ENCODE measurements around the gene PCDH1. TPM values are rescaled to one million over a fixed set of nuclear protein-coding genes. Genes with fewer than 3 reads are reported as not detected.
A peak's percentile ranks its signal among the peaks of the same experiment; 100 is the strongest.
"Not testable (repeated sequence)": the region's sequence is repeated elsewhere in the genome, so short reads cannot be mapped to it uniquely, and the experiment has no call there.

Gene PCDH1
- total RNA-seq, 1 experiment from 2014 or later, result 0.53 TPM

DNA sequence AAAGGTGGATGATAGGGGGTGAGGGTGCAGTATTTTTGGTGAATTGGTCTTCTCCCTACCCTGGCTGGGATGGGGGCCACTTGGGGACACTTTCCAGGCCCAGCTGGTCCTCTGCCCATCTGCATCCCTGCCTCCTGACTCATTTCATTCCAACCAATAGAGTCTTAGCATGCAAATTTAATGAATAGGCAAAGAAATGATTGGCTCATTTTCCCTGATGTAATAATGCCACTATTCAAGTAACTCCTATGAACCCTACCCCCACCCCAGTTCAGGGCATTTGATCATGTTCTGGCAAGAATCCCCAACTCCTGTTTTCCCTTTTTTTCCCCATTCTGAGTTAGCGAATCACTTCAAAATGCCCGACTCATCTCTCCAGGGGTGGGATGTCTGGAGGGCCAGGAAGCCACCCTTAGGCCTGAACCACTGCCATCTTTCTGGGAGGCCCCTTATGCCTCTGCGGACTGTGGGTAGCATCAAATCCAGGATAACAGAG, 56.7 kb downstream of the PCDH1 start:
- Histone ChIP-seq H3K4me3 (no peak overlapping the region), H3K9me3 (replicated peaks) (no peaks in the 10 kb centered on the region), H3K4me1 (replicated peaks) (peaks cover 10% of the 10 kb centered on the region), H3K36me3 (no peaks in the 10 kb centered on the region), H3K27me3 (replicated peaks) (peaks cover 4% of the 10 kb centered on the region; the same call in 1 of the 2 replicates), H3K27ac (peak overlapping the region; percentile 37; the same call in 1 of the 2 replicates)
- DNase-seq (ENCODE audit: low read depth in 1 of 2, low spot score in 2 of 2), result peak in 1 of 2 experiments; percentile 43

GRCh38 chr5:141820686-141821085, 57.5 kb downstream of the PCDH1 start:
- not testable (repeated sequence) for H3K9me3 ChIP-seq (replicated peaks); H3K4me3 ChIP-seq; H3K36me3 ChIP-seq; H3K4me1 ChIP-seq (replicated peaks); DNase-seq (ENCODE audit: low read depth in 1 of 2, low spot score in 2 of 2); H3K27me3 ChIP-seq (replicated peaks); H3K27ac ChIP-seq

DNA sequence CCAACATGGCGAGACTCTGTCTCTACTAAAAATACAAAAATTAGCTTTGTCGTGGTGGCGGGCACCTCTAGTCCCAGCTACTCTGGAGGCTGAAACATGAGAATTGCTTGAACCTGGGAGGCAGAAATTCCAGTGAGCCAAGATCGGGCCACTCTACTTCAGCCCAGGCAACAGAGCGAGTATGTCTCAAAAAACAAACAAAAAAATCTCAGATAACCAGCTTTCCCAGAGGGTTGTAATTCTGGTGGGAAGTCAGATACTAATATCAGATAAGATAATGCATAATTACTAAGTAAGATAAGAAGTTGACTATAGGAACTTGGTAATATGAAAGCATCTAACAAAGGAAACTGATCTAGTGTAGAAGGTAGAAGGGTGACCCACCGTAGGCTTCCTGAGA, 60.6 kb downstream of the PCDH1 start:
- Histone ChIP-seq H3K4me3 (no peak overlapping the region), H3K27ac (no peak overlapping the region), H3K27me3 (replicated peaks) (peaks cover 4% of the 10 kb centered on the region; the same call in 1 of the 2 replicates), H3K36me3 (no peaks in the 10 kb centered on the region), H3K9me3 (replicated peaks) (no peaks in the 10 kb centered on the region), H3K4me1 (replicated peaks) (peaks cover 10% of the 10 kb centered on the region)
- DNase-seq (ENCODE audit: low read depth in 1 of 2, low spot score in 2 of 2), result no peak

GRCh38 chr5:141816598-141817399, 61.4 kb downstream of the PCDH1 start:
- Histone ChIP-seq H3K27me3 (replicated peaks) (peaks cover 4% of the 10 kb centered on the region), H3K27ac (no peak overlapping the region), H3K9me3 (replicated peaks) (no peaks in the 10 kb centered on the region), H3K36me3 (no peaks in the 10 kb centered on the region), H3K4me1 (replicated peaks) (peaks cover 6% of the 10 kb centered on the region), H3K4me3 (no peak overlapping the region)
- no peak for DNase-seq (ENCODE audit: low read depth in 1 of 2, low spot score in 2 of 2)

DNA sequence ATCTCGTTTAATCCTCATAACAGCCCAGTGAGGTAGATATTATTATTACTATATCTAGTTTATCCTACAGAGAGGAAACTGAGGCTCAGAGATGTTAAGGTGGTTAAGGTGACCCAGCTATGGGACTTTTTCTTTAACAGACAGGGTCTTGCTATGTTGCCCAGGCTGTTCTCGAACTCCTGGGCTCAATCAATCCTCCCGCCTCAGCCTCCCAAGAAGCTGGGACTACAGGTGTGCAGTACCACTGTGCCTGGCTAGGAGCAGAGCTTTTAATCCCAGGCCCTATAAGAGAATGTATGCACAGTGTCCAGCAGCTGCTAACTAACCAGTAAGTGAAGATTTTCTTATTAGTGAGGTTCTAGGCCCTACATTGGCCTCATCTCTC, 62.4 kb downstream of the PCDH1 start:
- Histone ChIP-seq H3K27ac (no peak overlapping the region), H3K4me1 (replicated peaks) (no peaks in the 10 kb centered on the region)

GRCh38 chr5:141815051-141815795, 63.0 kb downstream of the PCDH1 start:
- Histone ChIP-seq H3K36me3 (no peaks in the 10 kb centered on the region), H3K9me3 (replicated peaks) (no peaks in the 10 kb centered on the region), H3K27ac (no peak overlapping the region), H3K4me3 (no peak overlapping the region), H3K4me1 (replicated peaks) (no peaks in the 10 kb centered on the region), H3K27me3 (replicated peaks) (peaks cover 18% of the 10 kb centered on the region)
- DNase-seq (ENCODE audit: low read depth in 1 of 2, low spot score in 2 of 2), result no peak

More for the DNA sequence above, 62.4 kb downstream of the PCDH1 start:
- Histone ChIP-seq H3K36me3 (no peaks in the 10 kb centered on the region), H3K9me3 (replicated peaks) (no peaks in the 10 kb centered on the region), H3K27me3 (replicated peaks) (peaks cover 13% of the 10 kb centered on the region), H3K4me3 (no peak overlapping the region)
- DNase-seq (ENCODE audit: low read depth in 1 of 2, low spot score in 2 of 2), result no peak

- Histone ChIP-seq H3K27me3 (replicated peaks) (peaks cover 22% of the 10 kb centered on the region), H3K36me3 (no peaks in the 10 kb centered on the region), H3K9me3 (replicated peaks) (no peaks in the 10 kb centered on the region), H3K27ac (no peak overlapping the region), H3K4me3 (no peak overlapping the region), H3K4me1 (replicated peaks) (no peaks in the 10 kb centered on the region)
- DNase-seq (ENCODE audit: low read depth in 1 of 2, low spot score in 2 of 2), result no peak
These were observed 63.9 kb downstream of the PCDH1 start for GRCh38 chr5:141814064-141814964.

- Histone ChIP-seq H3K27ac (no peak overlapping the region), H3K36me3 (no peaks in the 10 kb centered on the region), H3K27me3 (replicated peaks) (peaks cover 38% of the 10 kb centered on the region)
These were observed 65.7 kb downstream of the PCDH1 start for GRCh38 chr5:141812512-141812911.

GRCh38 chr5:141811287-141812155, 66.7 kb downstream of the PCDH1 start:
- Histone ChIP-seq H3K27ac (no peak overlapping the region), H3K4me3 (no peak overlapping the region), H3K27me3 (replicated peaks) (peaks cover 48% of the 10 kb centered on the region), H3K9me3 (replicated peaks) (no peaks in the 10 kb centered on the region), H3K36me3 (no peaks in the 10 kb centered on the region), H3K4me1 (replicated peaks) (no peaks in the 10 kb centered on the region)
- no peak for DNase-seq (ENCODE audit: low read depth in 1 of 2, low spot score in 2 of 2)

More at GRCh38 chr5:141812512-141812911, 65.7 kb downstream of the PCDH1 start:
- no peak for DNase-seq (ENCODE audit: low read depth in 1 of 2, low spot score in 2 of 2)
- Histone ChIP-seq H3K9me3 (replicated peaks) (no peaks in the 10 kb centered on the region), H3K4me1 (replicated peaks) (no peaks in the 10 kb centered on the region), H3K4me3 (no peak overlapping the region)

DNA sequence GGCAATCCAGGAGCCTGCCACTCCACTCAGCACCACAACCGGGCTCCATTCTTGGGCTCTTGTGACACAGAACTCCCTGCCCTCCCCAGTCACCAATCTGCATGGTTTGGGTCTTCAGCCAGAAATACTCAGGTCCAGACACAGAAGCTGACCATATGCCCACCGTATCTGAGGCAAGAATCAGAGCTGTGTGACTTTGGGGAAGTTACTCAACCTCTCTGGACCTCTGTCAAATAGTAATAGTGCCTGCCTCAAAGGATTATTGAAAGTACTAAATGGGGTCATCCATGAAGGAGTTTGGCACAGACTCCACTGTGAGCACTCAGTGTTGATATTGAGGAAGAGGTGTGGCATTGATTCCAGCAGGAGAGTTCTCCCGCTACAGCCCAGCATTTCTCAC, 67.5 kb downstream of the PCDH1 start:
- no peak for DNase-seq (ENCODE audit: low read depth in 1 of 2, low spot score in 2 of 2)
- Histone ChIP-seq H3K36me3 (no peaks in the 10 kb centered on the region), H3K4me1 (replicated peaks) (no peaks in the 10 kb centered on the region), H3K27ac (no peak overlapping the region), H3K9me3 (replicated peaks) (no peaks in the 10 kb centered on the region), H3K4me3 (no peak overlapping the region), H3K27me3 (replicated peaks) (peaks cover 56% of the 10 kb centered on the region)

DNA sequence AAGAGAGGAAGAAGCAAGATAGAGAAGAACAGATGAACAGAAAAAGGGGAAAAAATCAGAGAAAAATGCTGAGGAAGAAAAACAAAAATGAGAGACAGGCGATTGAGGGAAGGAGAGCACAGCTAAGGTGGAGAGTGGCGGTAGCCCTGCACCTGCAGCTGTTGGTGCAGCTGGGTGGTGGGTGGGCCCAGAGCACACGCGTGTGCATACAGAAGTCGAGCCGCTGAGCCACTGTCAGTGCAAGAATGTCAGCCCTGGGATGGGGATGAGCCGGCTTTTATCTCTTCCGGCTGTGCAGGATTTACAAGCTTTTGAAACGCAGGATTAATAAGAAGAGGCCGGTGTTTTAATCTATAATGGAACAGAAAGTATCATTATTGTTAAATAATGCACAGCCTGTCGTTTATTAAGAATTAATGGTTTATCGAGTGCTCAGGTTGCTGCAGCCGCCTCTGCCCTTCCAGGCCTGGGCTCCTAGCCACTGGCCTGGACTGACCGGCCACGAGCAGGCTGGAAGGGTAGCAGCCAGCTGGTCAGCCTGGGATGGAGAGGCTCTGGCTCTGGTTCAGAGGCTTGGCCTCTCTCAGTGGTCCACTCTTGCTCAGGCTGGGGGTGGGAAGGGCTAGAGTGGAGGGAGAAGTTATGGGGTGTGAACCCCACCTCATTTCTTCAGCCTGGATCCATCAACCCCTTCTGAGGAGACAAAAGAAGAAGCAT, 68.7 kb downstream of the PCDH1 start:
- no peaks in the 10 kb centered on the region for H3K4me1 ChIP-seq (replicated peaks)
- H3K27ac ChIP-seq, result no peak overlapping the region
- peaks cover 68% of the 10 kb centered on the region for H3K27me3 ChIP-seq (replicated peaks)
- no peak overlapping the region for H3K4me3 ChIP-seq
- DNase-seq (ENCODE audit: low read depth in 1 of 2, low spot score in 2 of 2), result no peak
- no peaks in the 10 kb centered on the region for H3K9me3 ChIP-seq (replicated peaks)
- H3K36me3 ChIP-seq, result no peaks in the 10 kb centered on the region

GRCh38 chr5:141808857-141809256, 69.4 kb downstream of the PCDH1 start:
- Histone ChIP-seq H3K9me3 (replicated peaks) (no peaks in the 10 kb centered on the region), H3K4me1 (replicated peaks) (no peaks in the 10 kb centered on the region), H3K27ac (no peak overlapping the region), H3K27me3 (replicated peaks) (peaks cover 75% of the 10 kb centered on the region), H3K36me3 (no peaks in the 10 kb centered on the region), H3K4me3 (no peak overlapping the region)
- no peak for DNase-seq (ENCODE audit: low read depth in 1 of 2, low spot score in 2 of 2)
